G401.6 (cell line): ENCODE data around the gene DDX42.
A peak's percentile ranks its signal among the peaks of the same experiment; 100 is the strongest.

Source experiments
- FAIRE-seq: peaks from 2 replicates; lab custom pipeline; 2012; peaks lifted over from hg19 to GRCh38; lab: Jason Lieb, UNC

The DDX42 gene

GRCh38 chr17:63823659-63824331 lies 49.8 kb downstream of the DDX42 start:
- no peak for FAIRE-seq

GRCh38 chr17:63824362-63824761 lies 50.4 kb downstream of the DDX42 start:
- FAIRE-seq, result no peak

- no peak for FAIRE-seq
Observed at GRCh38 chr17:63826468-63827001, 52.6 kb downstream of the DDX42 start.

GRCh38 chr17:63827002-63827800 lies 53.2 kb downstream of the DDX42 start, which contains the start of the genes FTSJ3 and PSMC5:
Gene FTSJ3 (minus strand): TSS chr17:63827663. CDS start chr17:63826902, 761 bp downstream.
Gene PSMC5 (plus strand): TSS chr17:63827431. CDS start chr17:63827491, 60 bp downstream.
- FAIRE-seq, result peak; percentile 88

- FAIRE-seq, result no peak
Observed at GRCh38 chr17:63827801-63828221, 53.8 kb downstream of the DDX42 start.

- FAIRE-seq, result no peak
Observed at GRCh38 chr17:63828936-63829335, 55.0 kb downstream of the DDX42 start.

GRCh38 chr17:63830278-63830677 lies 56.3 kb downstream of the DDX42 start:
- FAIRE-seq, result no peak

- no peak for FAIRE-seq
Observed at GRCh38 chr17:63830904-63831491, 57.0 kb downstream of the DDX42 start.

- FAIRE-seq, result no peak
Observed at GRCh38 chr17:63831505-63831904, 57.5 kb downstream of the DDX42 start.

GRCh38 chr17:63832014-63832413 lies 58.0 kb downstream of the DDX42 start:
- no peak for FAIRE-seq

- no peak for FAIRE-seq
Observed at GRCh38 chr17:63832455-63832854, 58.5 kb downstream of the DDX42 start.

- FAIRE-seq, result no peak
Observed at GRCh38 chr17:63833026-63833740, 59.2 kb downstream of the DDX42 start.

GRCh38 chr17:63833741-63834373 lies 59.9 kb downstream of the DDX42 start:
- FAIRE-seq, result no peak

- FAIRE-seq, result peak; percentile 94
Observed at GRCh38 chr17:63834431-63835166, 60.6 kb downstream of the DDX42 start.

GRCh38 chr17:63835167-63835720 lies 61.3 kb downstream of the DDX42 start:
- no peak for FAIRE-seq

- no peak for FAIRE-seq
Observed at GRCh38 chr17:63836811-63837210, 62.8 kb downstream of the DDX42 start.

- FAIRE-seq, result no peak
Observed at GRCh38 chr17:63837480-63837879, 63.5 kb downstream of the DDX42 start.

- no peak for FAIRE-seq
Observed at GRCh38 chr17:63837962-63838600, 64.1 kb downstream of the DDX42 start.

- FAIRE-seq, result no peak
Observed at GRCh38 chr17:63838631-63839171, 64.7 kb downstream of the DDX42 start.
